Testis (tissue), 3 donors: Measurements from ENCODE around the gene RGS7. TPM values are rescaled to one million over a fixed set of nuclear protein-coding genes. Genes with fewer than 3 reads are reported as not detected.

Experiments used
- DNase-seq: peaks from one replicate; pipeline ENCODE4 v3.0.0-alpha.2; 2019
- H3K27ac ChIP-seq, 2 donors: fragments of 200-600 bp; sonication (generic); one replicate each; pipeline ENCODE4 v1.5.1; 2019
- H3K27me3 ChIP-seq: fragments of 200-600 bp; sonication (generic); one replicate; pipeline ENCODE4 v1.5.1; 2019
- H3K36me3 ChIP-seq: fragments of 200-600 bp; sonication (generic); one replicate; pipeline ENCODE4 v1.5.1; 2017; ENCODE audit warnings: low read depth; ENCODE audit errors: missing control alignments
- H3K4me1 ChIP-seq: fragments of 200-600 bp; sonication (generic); one replicate; pipeline ENCODE4 v1.5.1; 2019
- H3K4me3 ChIP-seq, 2 donors: fragments of 200-600 bp; sonication (generic); one replicate each; pipeline ENCODE4 v1.5.1; 2017 to 2019
- H3K9me3 ChIP-seq: fragments of 200-600 bp; sonication (generic); one replicate; pipeline ENCODE4 v1.5.1; 2017
- POLR2A ChIP-seq: fragments of 450-650 bp; IDR thresholded peaks from one replicate; pipeline ENCODE4 v1.6.1; 2017; ENCODE audit warnings: antibody characterized with exemption, mild to moderate bottlenecking, moderate library complexity
- WGBS, 2 donors: methylation state at CpG; one replicate each; pipeline ENCODE4 v1.1.5; 2018; 5-methylcytosine and 5-hydroxymethylcytosine counted together
- intact Hi-C: fragments of 100-400 bp; cut with DNase I; formaldehyde crosslinking; loops from one replicate; pipeline ENCODE4 v1.15.1; 2023; ENCODE audit warnings: low total_unique reads
- polyA plus RNA-seq: library from polyadenylated mRNA; stranded (reverse); fragments of 350-450 nt; fragmentation: Illumina TruSeq; extraction: RNeasy Lipid Tissue Mini Kit (QIAGEN cat#74804); gene quantifications from one replicate; pipeline ENCODE4 v1.2.3, GENCODE V29; 2014; ENCODE audit warnings: low read depth, low replicate concordance; ENCODE audit not compliant: insufficient read depth
- total RNA-seq, 2 donors: library from RNA; depleted of rRNA; stranded (reverse); fragments of >200 nt; gene quantifications; one replicate each; pipeline ENCODE4 v1.2.3, GENCODE V29; 2016
- TF ChIP-seq, protein P1 (sequence below), 3 experiments: fragments of 450-650 bp in 2 of 3; fragments of 200-600 bp in 1 of 3; sonication (generic) in 1 of 3; IDR thresholded peaks; one replicate each; pipeline ENCODE4 v1.5.1; 2016 to 2019; ENCODE audit warnings: antibody characterized with exemption in 3 of 3, mild to moderate bottlenecking in 2 of 3, moderate library complexity in 1 of 3

The RGS7 gene
- total and polyA plus RNA-seq, 3 donors from 2014 or later: 5.0 to 6.6 (median 5.4) TPM

- intact Hi-C loops: no loop called here
- no peaks in the 10 kb centered on the region for H3K36me3 ChIP-seq
- 81 to 82% methylated on average over 2 of the region's 2 CpGs for WGBS, 2 donors
- H3K27me3 ChIP-seq: no peaks in the 10 kb centered on the region
- no peaks in the 10 kb centered on the region for H3K9me3 ChIP-seq
- H3K27ac ChIP-seq: no peak overlapping the region
- H3K4me1 ChIP-seq: no peaks in the 10 kb centered on the region
- DNase-seq: no peak
- TF ChIP-seq POLR2A: no peak
- TF ChIP-seq, protein P1, sequence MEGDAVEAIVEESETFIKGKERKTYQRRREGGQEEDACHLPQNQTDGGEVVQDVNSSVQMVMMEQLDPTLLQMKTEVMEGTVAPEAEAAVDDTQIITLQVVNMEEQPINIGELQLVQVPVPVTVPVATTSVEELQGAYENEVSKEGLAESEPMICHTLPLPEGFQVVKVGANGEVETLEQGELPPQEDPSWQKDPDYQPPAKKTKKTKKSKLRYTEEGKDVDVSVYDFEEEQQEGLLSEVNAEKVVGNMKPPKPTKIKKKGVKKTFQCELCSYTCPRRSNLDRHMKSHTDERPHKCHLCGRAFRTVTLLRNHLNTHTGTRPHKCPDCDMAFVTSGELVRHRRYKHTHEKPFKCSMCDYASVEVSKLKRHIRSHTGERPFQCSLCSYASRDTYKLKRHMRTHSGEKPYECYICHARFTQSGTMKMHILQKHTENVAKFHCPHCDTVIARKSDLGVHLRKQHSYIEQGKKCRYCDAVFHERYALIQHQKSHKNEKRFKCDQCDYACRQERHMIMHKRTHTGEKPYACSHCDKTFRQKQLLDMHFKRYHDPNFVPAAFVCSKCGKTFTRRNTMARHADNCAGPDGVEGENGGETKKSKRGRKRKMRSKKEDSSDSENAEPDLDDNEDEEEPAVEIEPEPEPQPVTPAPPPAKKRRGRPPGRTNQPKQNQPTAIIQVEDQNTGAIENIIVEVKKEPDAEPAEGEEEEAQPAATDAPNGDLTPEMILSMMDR (IDR thresholded peaks at IDR 0.05): no peak
- no peak overlapping the region for H3K4me3 ChIP-seq
Observed at GRCh38 chr1:241325456-241325855, 31.5 kb downstream of the RGS7 start.

GRCh38 chr1:241323514-241324195, 33.4 kb downstream of the RGS7 start:
- no peak for TF ChIP-seq POLR2A
- TF ChIP-seq, protein P1 (IDR thresholded peaks at IDR 0.05): no peak
- DNase-seq: peak; percentile 56
- intact Hi-C loops: no loop called here
- Histone ChIP-seq H3K27me3 (no peaks in the 10 kb centered on the region), H3K36me3 (no peaks in the 10 kb centered on the region), H3K9me3 (no peaks in the 10 kb centered on the region), H3K4me1 (no peaks in the 10 kb centered on the region), H3K4me3 (no peak overlapping the region), H3K27ac (no peak overlapping the region)
- WGBS, 2 donors: 40 to 43% methylated on average over 9 of the region's 9 CpGs

GRCh38 chr1:241317676-241318075, 39.3 kb downstream of the RGS7 start:
- no peak for TF ChIP-seq POLR2A
- TF ChIP-seq, protein P1 (IDR thresholded peaks at IDR 0.05): no peak
- 44 to 54% methylated on average over 2 of the region's 2 CpGs for WGBS, 2 donors
- no peaks in the 10 kb centered on the region for H3K36me3 ChIP-seq
- no peak overlapping the region for H3K27ac ChIP-seq
- no peaks in the 10 kb centered on the region for H3K4me1 ChIP-seq
- H3K4me3 ChIP-seq: no peak overlapping the region
- intact Hi-C loops: no loop called here
- no peaks in the 10 kb centered on the region for H3K9me3 ChIP-seq
- no peaks in the 10 kb centered on the region for H3K27me3 ChIP-seq
- no peak for DNase-seq

GRCh38 chr1:241316372-241316771, 40.6 kb downstream of the RGS7 start:
- H3K9me3 ChIP-seq: no peaks in the 10 kb centered on the region
- WGBS, 2 donors: 89 to 94% methylated on average over 3 of the region's 3 CpGs
- intact Hi-C loops: no loop called here
- no peaks in the 10 kb centered on the region for H3K27me3 ChIP-seq
- TF ChIP-seq, protein P1 (IDR thresholded peaks at IDR 0.05): no peak
- no peak for TF ChIP-seq POLR2A
- no peak overlapping the region for H3K27ac ChIP-seq
- no peak for DNase-seq
- H3K36me3 ChIP-seq: no peaks in the 10 kb centered on the region
- no peaks in the 10 kb centered on the region for H3K4me1 ChIP-seq
- H3K4me3 ChIP-seq: no peak overlapping the region
